GM23338 (cell line): ENCODE measurements around the gene NLRP10. TPM values are rescaled to one million over a fixed set of nuclear protein-coding genes. Genes with fewer than 3 reads are reported as not detected.

ENCODE experiments used
- ATAC-seq: fragments of 200-7000 bp; cut with Tn5 transposase; 3 replicates; pipeline ENCODE4 v1.9.1; 2020
- DNase-seq: peaks from one replicate; pipeline ENCODE4 v3.0.0-alpha.2; 2015; ENCODE audit warnings: low spot score
- H2AFZ ChIP-seq: fragments of 200-600 bp; sonication (generic); 2 replicates; pipeline ENCODE4 v1.8.0; 2016; ENCODE audit warnings: antibody characterized with exemption, mild to moderate bottlenecking, moderate library complexity
- H3F3A ChIP-seq: fragments of 200-600 bp; sonication (generic); replicated peaks from 2 replicates; pipeline ENCODE4 v1.8.0; 2017; ENCODE audit warnings: antibody characterized with exemption, mixed run types, low read depth
- H3K27ac ChIP-seq: fragments of 200-600 bp; sonication (generic); 2 replicates; pipeline ENCODE4 v1.6.1; 2016; ENCODE audit warnings: low read depth
- H3K27me3 ChIP-seq: fragments of 200-600 bp; sonication (generic); 2 replicates; pipeline ENCODE4 v1.8.0; 2016; ENCODE audit warnings: mild to moderate bottlenecking, mixed run types, moderate library complexity; ENCODE audit not compliant: insufficient read depth
- H3K36me3 ChIP-seq: fragments of 200-600 bp; sonication (generic); 2 replicates; pipeline ENCODE4 v1.8.0; 2016; ENCODE audit warnings: mild to moderate bottlenecking; ENCODE audit not compliant: insufficient read depth
- H3K4me1 ChIP-seq: fragments of 200-600 bp; sonication (generic); 2 replicates; pipeline ENCODE4 v1.8.0; 2016; ENCODE audit warnings: mild to moderate bottlenecking, moderate library complexity; ENCODE audit not compliant: insufficient read depth
- H3K4me2 ChIP-seq: fragments of 200-600 bp; sonication (generic); 2 replicates; pipeline ENCODE4 v1.7.1; 2017; ENCODE audit warnings: mixed run types
- H3K4me3 ChIP-seq: fragments of 200-600 bp; sonication (generic); 2 replicates; pipeline ENCODE4 v1.6.1; 2016; ENCODE audit warnings: mixed run types
- H3K79me2 ChIP-seq: fragments of 200-600 bp; sonication (generic); replicated peaks from 2 replicates; pipeline ENCODE4 v1.8.0; 2017; ENCODE audit warnings: mild to moderate bottlenecking; ENCODE audit not compliant: insufficient read depth
- H3K9me2 ChIP-seq: fragments of 200-600 bp; sonication (generic); 2 replicates; pipeline ENCODE4 v1.8.0; 2017; ENCODE audit not compliant: insufficient read depth
- H4K20me1 ChIP-seq: fragments of 200-600 bp; sonication (generic); replicated peaks from 2 replicates; pipeline ENCODE4 v1.8.0; 2017; ENCODE audit warnings: mild to moderate bottlenecking; ENCODE audit not compliant: insufficient read depth
- H3K27ac Mint-ChIP-seq: 2 replicates; pipeline ENCODE4 v1.8.0; 2020; ENCODE audit warnings: inconsistent platforms, mild to moderate bottlenecking, moderate library complexity, mixed read lengths
- H3K27me3 Mint-ChIP-seq: 3 replicates; pipeline ENCODE4 v1.8.0; 2022; ENCODE audit warnings: low read depth, mild to moderate bottlenecking, moderate library complexity, mixed read lengths, inconsistent platforms; ENCODE audit not compliant: insufficient read depth, poor library complexity
- H3K36me3 Mint-ChIP-seq: 3 replicates; pipeline ENCODE4 v1.8.0; 2021; ENCODE audit warnings: low read depth, mild to moderate bottlenecking, inconsistent platforms, moderate library complexity, mixed read lengths
- H3K4me1 Mint-ChIP-seq: 3 replicates; pipeline ENCODE4 v1.8.0; 2020; ENCODE audit warnings: mild to moderate bottlenecking, inconsistent platforms, mixed read lengths
- H3K4me3 Mint-ChIP-seq: 3 replicates; pipeline ENCODE4 v1.8.0; 2021; ENCODE audit warnings: moderate library complexity, mild to moderate bottlenecking, inconsistent platforms, mixed read lengths
- H3K9me3 Mint-ChIP-seq: 3 replicates; pipeline ENCODE4 v1.8.0; 2020; ENCODE audit warnings: moderate library complexity, mild to moderate bottlenecking, inconsistent platforms, mixed read lengths
- CREB1 ChIP-seq: fragments of 250-450 bp; sonication (Bioruptor Pico); IDR thresholded peaks from 2 replicates; pipeline ENCODE4 v1.5.0; 2020; ENCODE audit warnings: low read depth, mild to moderate bottlenecking, moderate library complexity
- CTCF ChIP-seq, 2 experiments: fragments of 200-600 bp in 1 of 2; sonication (generic) in 1 of 2; conservative IDR thresholded peaks; 2 replicates each; pipeline versions ENCODE4 v1.5.1 to v1.6.1; 2016 to 2017; ENCODE audit warnings: antibody characterized with exemption in 2 of 2, low read depth in 2 of 2, mild to moderate bottlenecking in 2 of 2, moderate library complexity in 1 of 2
- ETS1 ChIP-seq: IDR thresholded peaks from 2 replicates; pipeline ENCODE4 v1.6.1; 2016; ENCODE audit warnings: antibody characterized with exemption
- EZH2 ChIP-seq: fragments of 200-600 bp; sonication (generic); IDR thresholded peaks from one replicate; pipeline ENCODE4 v1.8.0; 2017; ENCODE audit warnings: antibody characterized with exemption, mild to moderate bottlenecking, low read depth; ENCODE audit not compliant: unreplicated experiment
- EZH2phosphoT487 ChIP-seq: fragments of 200-600 bp; sonication (generic); IDR thresholded peaks from one replicate; pipeline ENCODE4 v1.8.1; 2018; ENCODE audit warnings: antibody characterized with exemption; ENCODE audit not compliant: unreplicated experiment
- JUNB ChIP-seq: IDR thresholded peaks from one replicate; pipeline ENCODE4 v1.6.1; 2016; ENCODE audit warnings: antibody characterized with exemption; ENCODE audit not compliant: unreplicated experiment
- NANOG ChIP-seq: IDR thresholded peaks from 2 replicates; pipeline ENCODE4 v1.6.1; 2016; ENCODE audit warnings: antibody characterized with exemption, borderline replicate concordance
- POLR2AphosphoS5 ChIP-seq: IDR thresholded peaks from 2 replicates; pipeline ENCODE4 v1.6.1; 2016; ENCODE audit warnings: antibody characterized with exemption, low read depth
- STAT1 ChIP-seq: IDR thresholded peaks from one replicate; pipeline ENCODE4 v1.6.1; 2016; ENCODE audit warnings: antibody characterized with exemption; ENCODE audit not compliant: unreplicated experiment
- ZNF114 ChIP-seq: fragments of 250-450 bp; sonication (Bioruptor Pico); IDR thresholded peaks from 2 replicates; pipeline ENCODE4 v1.5.0; 2020; ENCODE audit warnings: mild to moderate bottlenecking, moderate library complexity
- ZNF331 ChIP-seq: fragments of 250-450 bp; sonication (Bioruptor Pico); IDR thresholded peaks from 2 replicates; pipeline ENCODE4 v1.5.0; 2020; ENCODE audit warnings: low read depth, mild to moderate bottlenecking, moderate library complexity
- polyA plus RNA-seq: library from polyadenylated mRNA; unstranded; fragments of >200 nt; fragmentation: Nextera tagmentation; extraction: Ambion mirVana; gene quantifications from 2 replicates; pipeline ENCODE4 v1.2.1, GENCODE V29; 2016
- total RNA-seq: library from RNA; depleted of rRNA; stranded (reverse); fragments of >200 nt; shearing (Covaris generic); gene quantifications from 2 replicates; pipeline ENCODE4 v1.2.3, GENCODE V29; 2014
- TF ChIP-seq, protein P1 (sequence below): IDR thresholded peaks from one replicate; pipeline ENCODE4 v1.6.1; 2018; ENCODE audit warnings: antibody characterized with exemption; ENCODE audit not compliant: unreplicated experiment
- TF ChIP-seq, protein P2 (sequence below): fragments of 250-450 bp; sonication (Bioruptor Pico); IDR thresholded peaks from 2 replicates; pipeline ENCODE4 v1.5.0; 2020; ENCODE audit warnings: mild to moderate bottlenecking, moderate library complexity

The NLRP10 gene
- total and polyA plus RNA-seq, 2 experiments from 2014 or later, result 1.1 to 4.3 TPM

DNA sequence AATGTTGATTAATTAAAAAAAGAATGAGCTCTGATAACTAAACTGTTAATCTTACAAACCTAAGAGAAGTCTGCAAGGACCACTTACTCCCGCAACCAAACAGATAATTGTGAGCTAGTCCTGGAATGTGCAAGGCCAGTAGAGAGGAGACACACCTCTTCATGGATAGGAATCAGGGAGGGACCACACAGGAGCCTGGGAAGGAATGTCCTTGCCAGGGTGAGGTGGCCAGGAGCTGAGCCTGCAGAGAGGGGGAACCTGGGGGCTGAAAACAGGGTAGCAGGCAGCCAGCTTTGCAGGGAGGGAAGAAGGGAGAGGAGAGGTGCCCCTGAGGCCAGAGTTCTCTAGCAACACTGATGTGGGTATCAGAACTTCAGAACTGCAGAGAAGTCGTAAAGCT, 9.4 kb upstream of the NLRP10 start:
- Histone ChIP-seq H3K27ac (0 out of 2 replicates have a peak overlapping the region, but pooled peaks have one; percentile 13), H4K20me1 (no peaks in the 10 kb centered on the region), H3K4me1 (peaks cover 24% of the 10 kb centered on the region), H3K4me2 (no peak overlapping the region), H2AFZ (no peak overlapping the region), H3K9me2 (no peaks in the 10 kb centered on the region), H3K27me3 (no peaks in the 10 kb centered on the region), H3F3A (0 out of 2 replicates have a peak, but pooled peaks cover 3% of the 10 kb centered on the region), H3K79me2 (0 out of 2 replicates have a peak, but pooled peaks cover under 1% of the 10 kb centered on the region), H3K4me3 (no peak overlapping the region), H3K36me3 (no peaks in the 10 kb centered on the region)
- no peaks in the 10 kb centered on the region for H3K27me3 Mint-ChIP-seq
- H3K36me3 Mint-ChIP-seq, result no peaks in the 10 kb centered on the region
- H3K9me3 Mint-ChIP-seq, result no peaks in the 10 kb centered on the region; the same call in 2 of the 3 replicates
- H3K27ac Mint-ChIP-seq, result no peak overlapping the region; the same call in 1 of the 2 replicates
- peaks cover 28% of the 10 kb centered on the region for H3K4me1 Mint-ChIP-seq
- H3K4me3 Mint-ChIP-seq, result no peak overlapping the region
- peak; percentile 50 for DNase-seq
- ATAC-seq, result peak; percentile 49
- TF ChIP-seq CREB1, result no peak
- TF ChIP-seq, protein P1, sequence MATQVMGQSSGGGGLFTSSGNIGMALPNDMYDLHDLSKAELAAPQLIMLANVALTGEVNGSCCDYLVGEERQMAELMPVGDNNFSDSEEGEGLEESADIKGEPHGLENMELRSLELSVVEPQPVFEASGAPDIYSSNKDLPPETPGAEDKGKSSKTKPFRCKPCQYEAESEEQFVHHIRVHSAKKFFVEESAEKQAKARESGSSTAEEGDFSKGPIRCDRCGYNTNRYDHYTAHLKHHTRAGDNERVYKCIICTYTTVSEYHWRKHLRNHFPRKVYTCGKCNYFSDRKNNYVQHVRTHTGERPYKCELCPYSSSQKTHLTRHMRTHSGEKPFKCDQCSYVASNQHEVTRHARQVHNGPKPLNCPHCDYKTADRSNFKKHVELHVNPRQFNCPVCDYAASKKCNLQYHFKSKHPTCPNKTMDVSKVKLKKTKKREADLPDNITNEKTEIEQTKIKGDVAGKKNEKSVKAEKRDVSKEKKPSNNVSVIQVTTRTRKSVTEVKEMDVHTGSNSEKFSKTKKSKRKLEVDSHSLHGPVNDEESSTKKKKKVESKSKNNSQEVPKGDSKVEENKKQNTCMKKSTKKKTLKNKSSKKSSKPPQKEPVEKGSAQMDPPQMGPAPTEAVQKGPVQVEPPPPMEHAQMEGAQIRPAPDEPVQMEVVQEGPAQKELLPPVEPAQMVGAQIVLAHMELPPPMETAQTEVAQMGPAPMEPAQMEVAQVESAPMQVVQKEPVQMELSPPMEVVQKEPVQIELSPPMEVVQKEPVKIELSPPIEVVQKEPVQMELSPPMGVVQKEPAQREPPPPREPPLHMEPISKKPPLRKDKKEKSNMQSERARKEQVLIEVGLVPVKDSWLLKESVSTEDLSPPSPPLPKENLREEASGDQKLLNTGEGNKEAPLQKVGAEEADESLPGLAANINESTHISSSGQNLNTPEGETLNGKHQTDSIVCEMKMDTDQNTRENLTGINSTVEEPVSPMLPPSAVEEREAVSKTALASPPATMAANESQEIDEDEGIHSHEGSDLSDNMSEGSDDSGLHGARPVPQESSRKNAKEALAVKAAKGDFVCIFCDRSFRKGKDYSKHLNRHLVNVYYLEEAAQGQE, result no peak
- no peak for TF ChIP-seq NANOG
- no peak for TF ChIP-seq JUNB
- TF ChIP-seq ZNF114, result no peak
- TF ChIP-seq ZNF331 (CRISPR knock-in tag), result no peak
- TF ChIP-seq EZH2, result no peak
- no peak for TF ChIP-seq EZH2phosphoT487
- TF ChIP-seq CTCF (conservative IDR thresholded peaks at IDR 0.05; ENCODE audit: low read depth in 2 of 2), result no peak
- TF ChIP-seq POLR2AphosphoS5, result no peak
- TF ChIP-seq STAT1, result no peak
- TF ChIP-seq ETS1, result no peak
- TF ChIP-seq, protein P2, sequence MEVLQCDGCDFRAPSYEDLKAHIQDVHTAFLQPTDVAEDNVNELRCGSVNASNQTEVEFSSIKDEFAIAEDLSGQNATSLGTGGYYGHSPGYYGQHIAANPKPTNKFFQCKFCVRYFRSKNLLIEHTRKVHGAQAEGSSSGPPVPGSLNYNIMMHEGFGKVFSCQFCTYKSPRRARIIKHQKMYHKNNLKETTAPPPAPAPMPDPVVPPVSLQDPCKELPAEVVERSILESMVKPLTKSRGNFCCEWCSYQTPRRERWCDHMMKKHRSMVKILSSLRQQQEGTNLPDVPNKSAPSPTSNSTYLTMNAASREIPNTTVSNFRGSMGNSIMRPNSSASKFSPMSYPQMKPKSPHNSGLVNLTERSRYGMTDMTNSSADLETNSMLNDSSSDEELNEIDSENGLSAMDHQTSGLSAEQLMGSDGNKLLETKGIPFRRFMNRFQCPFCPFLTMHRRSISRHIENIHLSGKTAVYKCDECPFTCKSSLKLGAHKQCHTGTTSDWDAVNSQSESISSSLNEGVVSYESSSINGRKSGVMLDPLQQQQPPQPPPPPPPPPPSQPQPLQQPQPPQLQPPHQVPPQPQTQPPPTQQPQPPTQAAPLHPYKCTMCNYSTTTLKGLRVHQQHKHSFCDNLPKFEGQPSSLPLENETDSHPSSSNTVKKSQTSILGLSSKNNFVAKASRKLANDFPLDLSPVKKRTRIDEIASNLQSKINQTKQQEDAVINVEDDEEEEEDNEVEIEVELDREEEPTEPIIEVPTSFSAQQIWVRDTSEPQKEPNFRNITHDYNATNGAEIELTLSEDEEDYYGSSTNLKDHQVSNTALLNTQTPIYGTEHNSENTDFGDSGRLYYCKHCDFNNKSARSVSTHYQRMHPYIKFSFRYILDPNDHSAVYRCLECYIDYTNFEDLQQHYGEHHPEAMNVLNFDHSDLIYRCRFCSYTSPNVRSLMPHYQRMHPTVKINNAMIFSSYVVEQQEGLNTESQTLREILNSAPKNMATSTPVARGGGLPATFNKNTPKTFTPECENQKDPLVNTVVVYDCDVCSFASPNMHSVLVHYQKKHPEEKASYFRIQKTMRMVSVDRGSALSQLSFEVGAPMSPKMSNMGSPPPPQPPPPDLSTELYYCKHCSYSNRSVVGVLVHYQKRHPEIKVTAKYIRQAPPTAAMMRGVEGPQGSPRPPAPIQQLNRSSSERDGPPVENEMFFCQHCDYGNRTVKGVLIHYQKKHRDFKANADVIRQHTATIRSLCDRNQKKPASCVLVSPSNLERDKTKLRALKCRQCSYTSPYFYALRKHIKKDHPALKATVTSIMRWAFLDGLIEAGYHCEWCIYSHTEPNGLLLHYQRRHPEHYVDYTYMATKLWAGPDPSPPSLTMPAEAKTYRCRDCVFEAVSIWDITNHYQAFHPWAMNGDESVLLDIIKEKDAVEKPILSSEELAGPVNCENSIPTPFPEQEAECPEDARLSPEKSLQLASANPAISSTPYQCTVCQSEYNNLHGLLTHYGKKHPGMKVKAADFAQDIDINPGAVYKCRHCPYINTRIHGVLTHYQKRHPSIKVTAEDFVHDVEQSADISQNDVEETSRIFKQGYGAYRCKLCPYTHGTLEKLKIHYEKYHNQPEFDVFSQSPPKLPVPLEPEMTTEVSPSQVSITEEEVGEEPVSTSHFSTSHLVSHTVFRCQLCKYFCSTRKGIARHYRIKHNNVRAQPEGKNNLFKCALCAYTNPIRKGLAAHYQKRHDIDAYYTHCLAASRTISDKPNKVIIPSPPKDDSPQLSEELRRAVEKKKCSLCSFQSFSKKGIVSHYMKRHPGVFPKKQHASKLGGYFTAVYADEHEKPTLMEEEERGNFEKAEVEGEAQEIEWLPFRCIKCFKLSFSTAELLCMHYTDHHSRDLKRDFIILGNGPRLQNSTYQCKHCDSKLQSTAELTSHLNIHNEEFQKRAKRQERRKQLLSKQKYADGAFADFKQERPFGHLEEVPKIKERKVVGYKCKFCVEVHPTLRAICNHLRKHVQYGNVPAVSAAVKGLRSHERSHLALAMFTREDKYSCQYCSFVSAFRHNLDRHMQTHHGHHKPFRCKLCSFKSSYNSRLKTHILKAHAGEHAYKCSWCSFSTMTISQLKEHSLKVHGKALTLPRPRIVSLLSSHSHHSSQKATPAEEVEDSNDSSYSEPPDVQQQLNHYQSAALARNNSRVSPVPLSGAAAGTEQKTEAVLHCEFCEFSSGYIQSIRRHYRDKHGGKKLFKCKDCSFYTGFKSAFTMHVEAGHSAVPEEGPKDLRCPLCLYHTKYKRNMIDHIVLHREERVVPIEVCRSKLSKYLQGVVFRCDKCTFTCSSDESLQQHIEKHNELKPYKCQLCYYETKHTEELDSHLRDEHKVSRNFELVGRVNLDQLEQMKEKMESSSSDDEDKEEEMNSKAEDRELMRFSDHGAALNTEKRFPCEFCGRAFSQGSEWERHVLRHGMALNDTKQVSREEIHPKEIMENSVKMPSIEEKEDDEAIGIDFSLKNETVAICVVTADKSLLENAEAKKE (CRISPR knock-in tag), result no peak
